GM18508 (cell line): ENCODE measurements around the gene RBM18.

ENCODE experiments used
- ATAC-seq: cut with Tn5 transposase; IDR thresholded peaks from one replicate; pipeline ENCODE4 v1.9.1; 2021; ENCODE audit warnings: moderate number of reproducible peaks; ENCODE audit not compliant: insufficient read depth, unreplicated experiment

Gene RBM18

DNA sequence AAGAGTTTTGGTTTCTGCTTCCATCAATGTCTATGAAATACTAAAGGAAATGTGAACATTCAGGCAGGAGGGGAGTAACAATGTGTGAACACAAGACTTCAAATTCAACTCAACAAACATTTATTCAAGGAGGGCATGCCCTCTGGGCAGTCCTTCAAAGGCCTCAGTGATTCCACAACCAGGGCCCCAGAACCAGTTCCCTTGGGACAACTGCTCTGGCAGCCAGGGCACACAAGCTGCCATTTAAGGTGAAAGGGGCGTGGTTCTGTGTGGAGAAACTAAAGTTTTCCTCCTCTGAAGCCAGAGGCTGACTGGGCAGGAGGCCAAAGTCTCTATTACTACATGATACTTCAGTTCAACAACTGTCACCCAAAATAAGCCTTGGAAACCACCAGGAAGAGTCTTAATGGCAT lies 3.2 kb downstream of the RBM18 start:
- ATAC-seq, result no peak

DNA sequence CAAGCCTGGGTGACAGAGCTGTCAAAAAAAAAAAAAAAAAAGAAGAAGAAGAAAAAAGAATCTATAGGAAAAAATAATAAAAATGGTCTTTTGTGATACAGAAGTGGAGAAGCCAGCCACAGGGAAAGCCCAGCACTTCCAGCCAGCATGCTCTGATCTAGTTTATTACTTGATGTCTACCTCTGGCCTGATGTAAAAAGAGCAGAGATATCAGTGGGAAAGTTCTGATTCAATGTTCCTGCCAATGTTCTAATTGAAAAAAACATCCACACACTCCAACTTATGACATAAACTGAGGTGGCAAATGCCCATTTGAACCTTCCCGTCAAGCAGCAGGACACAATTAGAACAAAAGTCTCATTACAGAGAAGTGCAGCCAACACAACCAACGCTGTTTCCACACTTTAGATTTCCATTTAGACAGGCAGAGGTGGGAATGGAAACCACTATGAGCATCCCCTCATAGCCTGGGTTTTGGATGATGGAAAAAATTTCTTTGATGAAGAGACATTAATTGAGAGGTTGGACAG lies 5.7 kb downstream of the RBM18 start:
- ATAC-seq, result no peak

DNA sequence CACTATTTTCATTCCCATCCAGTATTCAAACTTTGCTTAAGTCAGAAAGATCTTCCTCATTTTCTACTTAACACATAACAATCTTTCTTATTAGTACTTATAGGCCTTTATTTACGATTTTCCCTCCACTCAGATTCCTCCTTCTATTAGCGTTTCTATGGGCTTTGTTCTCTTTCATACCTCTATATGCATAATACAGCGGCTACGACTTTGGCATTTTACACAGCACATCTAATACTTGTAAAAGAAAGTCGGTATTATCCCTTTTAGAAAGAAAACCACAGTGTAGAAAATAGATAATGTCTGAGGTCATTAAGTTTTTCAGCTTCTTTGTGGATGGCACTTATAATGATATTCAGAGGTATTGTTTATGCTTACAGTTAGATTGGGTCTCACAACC lies 8.4 kb downstream of the RBM18 start:
- no peak for ATAC-seq

DNA sequence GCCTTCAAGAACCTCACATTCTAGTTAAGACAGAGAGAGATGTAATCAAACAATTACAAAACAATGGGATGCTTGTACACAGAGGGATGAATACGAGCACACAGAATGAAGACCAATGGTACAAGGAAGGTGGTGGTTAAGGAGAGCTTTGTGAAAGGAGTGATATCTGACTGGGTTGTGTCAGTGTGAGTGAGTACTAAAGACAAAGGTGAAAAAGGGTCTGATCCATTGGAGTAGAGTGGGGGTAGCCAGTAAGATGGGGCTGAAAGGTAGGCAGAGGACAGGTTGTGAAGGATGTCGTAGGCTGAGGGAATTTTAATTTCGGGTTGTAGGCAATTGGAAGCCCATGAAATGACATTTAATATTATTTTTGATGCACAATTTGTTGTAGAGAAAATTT lies 9.9 kb downstream of the RBM18 start:
- no peak for ATAC-seq

DNA sequence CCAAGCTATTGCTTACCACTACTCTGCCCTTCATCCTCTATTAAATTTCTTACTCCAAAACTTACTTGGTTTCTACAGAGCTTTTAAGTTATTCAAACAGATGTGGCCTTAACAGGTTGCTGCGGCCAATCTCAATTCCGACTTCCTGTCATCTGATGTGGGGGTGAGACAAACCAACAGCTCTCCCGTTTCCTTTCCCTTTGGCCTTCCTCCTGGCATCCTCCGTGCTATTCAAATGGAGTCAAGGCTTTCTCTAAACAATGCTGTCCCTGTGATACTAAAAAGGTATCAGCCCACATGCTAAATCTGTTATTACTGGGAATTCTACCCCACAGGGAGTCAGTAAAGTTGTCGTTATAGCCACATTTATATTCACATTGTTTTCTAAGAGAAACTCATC lies 11.8 kb downstream of the RBM18 start:
- ATAC-seq, result no peak

DNA sequence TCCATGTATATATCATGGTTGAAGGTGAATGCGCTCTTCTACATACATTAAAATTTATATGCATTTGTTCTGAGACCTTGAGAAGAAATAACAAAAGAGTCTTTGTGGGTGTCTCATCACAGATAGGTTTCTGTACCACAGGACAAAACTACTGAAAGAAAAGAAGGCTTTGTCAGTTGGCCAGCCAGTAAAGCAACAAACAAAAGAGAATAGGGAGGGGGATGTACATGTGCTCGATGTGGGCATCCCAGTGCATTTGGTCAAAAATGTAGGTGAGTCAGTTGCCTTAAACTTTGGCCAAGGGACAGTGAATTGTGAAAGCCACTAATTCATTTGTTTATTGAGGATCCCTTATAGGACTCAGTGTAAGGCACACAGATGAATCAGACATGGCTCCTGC lies 13.3 kb downstream of the RBM18 start:
- ATAC-seq, result no peak

DNA sequence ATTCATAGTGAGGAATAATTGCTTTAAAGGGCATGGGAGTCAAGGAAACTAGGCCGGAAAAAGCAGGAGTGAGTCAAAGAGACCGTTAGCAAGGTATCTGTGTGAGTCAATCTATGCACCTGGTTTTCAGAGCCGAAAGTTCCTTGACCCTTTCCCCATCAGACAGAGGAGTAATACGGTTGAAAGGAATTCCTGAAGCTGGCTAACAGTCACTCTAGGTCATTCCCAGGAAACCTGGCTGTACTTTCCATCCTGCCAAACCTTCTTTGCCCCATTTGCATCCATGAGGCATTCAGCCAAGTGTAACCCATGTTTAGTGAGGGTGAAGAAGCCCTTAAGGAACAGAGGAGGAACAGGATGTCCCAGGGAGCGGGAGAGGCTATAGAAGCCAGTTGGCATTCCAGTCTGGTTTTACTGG lies 16.2 kb downstream of the RBM18 start:
- no peak for ATAC-seq

DNA sequence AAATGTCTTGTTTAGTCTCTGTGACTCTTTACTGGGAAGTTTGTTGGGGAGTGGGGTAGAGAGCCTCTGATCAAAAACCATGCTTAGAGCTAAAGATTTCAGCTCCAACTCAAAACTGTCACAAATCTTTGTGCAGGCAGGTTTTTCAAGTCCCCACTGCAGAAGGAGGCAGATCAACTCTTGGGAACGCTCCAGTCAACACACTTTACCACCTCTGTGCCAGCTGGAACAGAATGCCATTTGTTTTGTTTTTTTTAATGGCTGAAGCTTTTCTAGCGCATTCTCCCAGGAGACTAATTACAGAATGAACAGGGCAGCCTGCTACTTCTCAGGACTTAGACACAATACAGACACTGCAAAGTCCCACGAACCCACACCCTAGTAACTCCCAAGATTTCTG lies 18.0 kb downstream of the RBM18 start:
- ATAC-seq, result no peak

DNA sequence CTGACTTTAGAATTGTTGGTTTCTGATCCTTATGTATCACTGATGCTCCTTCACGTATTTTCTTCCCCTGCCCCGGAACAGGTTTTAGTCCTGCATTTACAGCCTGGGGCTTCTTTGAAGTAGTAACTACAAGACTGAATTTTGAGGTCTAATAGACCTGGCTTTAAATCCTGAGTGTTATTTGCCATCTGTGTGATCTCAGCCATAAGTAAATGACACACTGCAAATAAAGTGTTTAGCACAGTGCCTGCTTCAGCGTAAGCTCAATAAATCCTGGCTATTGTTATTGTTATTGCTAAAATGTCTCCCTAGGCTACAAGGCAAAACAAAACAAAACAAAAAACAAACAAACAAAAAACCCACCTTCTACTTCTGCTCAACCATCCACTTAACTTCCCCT lies 20.3 kb downstream of the RBM18 start:
- no peak for ATAC-seq

DNA sequence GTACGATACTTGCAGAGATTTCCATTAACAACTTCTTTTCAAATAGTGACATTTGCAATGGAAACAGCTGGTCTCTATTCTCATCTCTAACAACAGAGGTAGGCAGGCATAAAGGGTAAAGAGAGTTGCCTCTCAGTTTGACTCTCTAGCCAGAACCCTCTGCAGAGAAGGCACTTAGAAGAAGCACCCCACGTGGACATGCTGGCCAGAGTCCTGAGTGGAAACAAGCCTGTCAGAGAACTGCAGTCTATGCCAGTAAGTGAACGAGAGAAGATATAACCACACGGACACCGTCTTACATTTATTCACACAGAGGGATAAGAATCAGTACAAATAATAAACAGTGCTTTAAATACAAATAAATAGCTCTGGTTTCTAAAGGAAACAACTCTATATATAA lies 24.9 kb downstream of the RBM18 start:
- ATAC-seq, result no peak

DNA sequence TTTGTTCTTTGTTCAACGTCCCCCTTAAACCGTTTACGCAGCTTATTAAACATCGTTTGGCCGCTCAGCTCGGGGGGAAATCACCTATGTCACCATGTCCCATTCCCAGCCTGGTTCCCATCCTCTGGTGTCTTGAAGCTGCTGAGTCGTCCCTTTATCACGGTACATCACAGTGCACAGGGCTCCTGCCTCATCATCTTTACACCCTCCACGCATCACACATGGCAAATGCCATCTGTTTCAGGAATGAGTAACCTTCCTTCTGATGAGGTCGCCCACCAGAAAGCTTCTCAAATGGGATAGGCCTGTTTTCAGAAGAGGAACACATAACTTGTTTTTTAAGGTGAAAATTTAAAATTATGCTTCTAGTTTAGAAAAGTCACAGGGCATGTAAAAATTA lies 28.0 kb downstream of the RBM18 start:
- ATAC-seq, result no peak

DNA sequence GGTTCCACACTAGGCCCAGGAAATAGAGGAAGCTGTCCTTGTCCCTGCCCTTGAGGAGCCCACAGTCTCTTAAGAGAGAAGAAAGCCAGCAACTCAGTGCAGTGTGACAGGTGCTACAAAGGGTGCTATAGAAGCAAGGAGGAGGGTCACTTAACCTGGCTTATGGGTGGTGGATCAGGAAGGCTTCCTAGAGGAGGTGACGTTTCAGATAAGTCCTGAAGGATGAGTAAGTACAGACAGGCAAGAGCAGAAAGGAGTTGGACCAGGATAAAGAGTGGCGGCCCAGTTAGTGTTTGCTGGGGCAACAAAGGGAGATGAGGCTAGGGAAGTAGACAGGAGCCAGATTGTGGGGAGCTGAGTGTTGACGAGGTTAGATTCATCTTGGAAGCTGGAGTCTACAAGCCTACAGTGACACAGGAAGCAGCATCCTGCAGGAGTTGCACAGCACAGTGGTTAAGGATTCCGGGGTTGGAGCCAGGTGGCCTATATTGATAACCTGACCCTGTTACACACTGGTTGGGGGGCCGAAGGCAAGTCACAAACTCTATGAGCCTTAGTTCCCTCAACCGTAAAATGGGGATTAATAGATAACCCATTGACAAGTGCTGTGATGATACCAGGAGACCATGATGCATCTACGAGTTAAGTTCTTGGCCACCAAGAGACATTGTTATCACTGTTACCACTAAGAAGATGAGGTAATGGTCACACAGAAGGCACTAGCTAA lies 30.5 kb downstream of the RBM18 start:
- no peak for ATAC-seq

DNA sequence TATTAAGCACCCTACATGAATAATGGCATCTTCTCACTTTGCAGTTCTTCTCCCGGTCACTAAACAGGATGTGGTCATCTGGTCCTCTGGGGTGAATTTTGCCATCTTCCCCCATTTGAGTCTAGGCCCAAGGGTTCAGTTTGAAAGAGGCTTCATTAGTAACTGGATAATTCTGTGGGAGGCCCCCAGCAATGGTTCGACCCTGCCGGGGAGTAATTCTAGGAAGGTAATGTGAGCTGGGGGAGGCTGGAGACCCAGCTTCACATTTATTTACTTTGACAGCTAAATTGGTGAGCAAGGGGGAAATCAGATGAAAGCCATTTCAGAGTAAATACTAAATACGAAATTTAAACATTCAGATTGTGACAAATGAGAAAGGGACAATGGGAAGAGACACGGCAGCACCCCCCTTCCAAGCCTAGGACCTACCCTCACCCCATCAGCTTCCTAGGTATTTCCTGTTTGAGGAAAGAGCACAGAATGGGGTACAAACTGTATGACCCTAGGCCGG lies 31.8 kb downstream of the RBM18 start:
- ATAC-seq, result no peak

DNA sequence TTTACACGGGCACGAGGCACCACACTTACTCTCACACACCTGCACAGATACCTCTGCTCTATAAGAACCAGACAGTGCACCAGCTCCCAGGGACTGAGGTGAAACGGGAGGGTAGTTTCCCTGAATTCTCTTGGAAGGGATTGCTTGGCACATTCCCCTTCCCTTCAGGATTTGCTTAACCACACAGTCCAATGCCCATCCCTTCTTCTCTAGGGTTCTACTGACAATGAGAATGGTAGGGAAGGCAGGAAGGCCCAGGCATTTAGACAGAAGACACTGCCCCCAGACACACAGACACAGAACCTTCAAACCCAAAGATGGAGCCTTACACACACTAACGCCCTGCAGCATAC lies 35.2 kb downstream of the RBM18 start:
- ATAC-seq, result no peak

DNA sequence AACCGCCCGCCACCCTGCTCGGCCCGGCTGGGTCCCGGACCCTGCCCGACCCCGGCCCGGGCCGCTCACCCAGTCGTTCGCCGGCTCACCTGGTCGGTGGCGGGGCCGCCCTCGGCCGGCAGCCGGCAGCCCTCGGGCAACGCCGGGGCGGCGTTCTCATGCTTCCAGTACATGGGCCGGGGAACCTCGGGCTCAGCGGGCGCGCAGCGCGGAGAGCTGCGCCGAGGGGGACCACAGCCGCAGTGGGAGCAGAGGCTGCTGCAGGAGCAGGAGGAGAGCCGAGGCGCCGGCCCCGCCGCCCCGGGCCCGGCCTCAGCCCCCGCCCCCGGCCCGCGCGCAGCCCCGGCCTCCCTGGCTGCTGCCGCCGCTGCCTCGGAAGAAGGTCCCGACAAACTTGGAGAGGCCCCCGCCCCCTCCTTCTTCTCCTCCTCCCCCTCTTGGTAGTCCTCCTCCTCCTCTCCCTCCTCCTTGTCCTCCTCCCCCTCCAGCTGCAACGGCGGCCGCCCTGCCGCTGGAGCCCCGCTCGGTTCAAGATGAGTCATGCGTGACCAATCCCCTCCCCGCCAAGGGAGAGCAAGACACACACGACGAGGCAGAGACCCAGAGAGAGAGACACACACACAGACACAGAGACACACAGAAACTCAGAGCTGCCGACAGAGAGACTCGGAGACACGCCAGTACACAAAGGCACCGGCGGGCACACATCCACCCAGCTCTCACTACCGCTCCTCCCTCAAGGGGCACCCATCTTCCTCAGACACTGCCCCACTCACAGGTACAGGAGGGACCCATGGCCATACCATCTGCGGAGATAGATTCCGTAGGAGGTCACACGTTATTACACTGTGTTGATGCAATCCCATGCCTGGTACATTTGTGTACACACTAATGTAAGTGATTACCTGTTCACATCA lies 35.8 kb downstream of the RBM18 start, which contains the start of gene LHX6:
Gene LHX6, minus strand, starts transcription at position 390 of the 917 bp plus-strand sequence. Its CDS starts 217 bp downstream, at position 173.
- no peak for ATAC-seq

DNA sequence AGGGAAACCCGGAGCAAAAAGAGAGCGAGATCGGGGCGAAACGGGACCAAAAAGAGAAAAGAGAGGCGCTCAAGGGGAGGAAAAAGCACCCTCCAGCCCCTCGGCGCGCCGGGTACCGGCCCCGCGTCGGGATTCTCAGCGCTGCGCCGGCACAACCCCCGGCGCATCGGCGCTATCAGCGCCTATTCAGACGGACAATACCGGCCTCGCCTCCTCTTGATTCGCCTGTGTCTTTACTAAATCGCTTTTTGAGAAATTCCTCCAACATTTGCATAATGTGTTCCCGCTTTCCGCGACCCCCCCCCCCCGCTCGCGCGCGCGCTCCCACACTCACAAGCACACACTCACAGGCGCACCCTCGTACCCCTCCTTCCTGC lies 36.5 kb downstream of the RBM18 start:
- no peak for ATAC-seq

DNA sequence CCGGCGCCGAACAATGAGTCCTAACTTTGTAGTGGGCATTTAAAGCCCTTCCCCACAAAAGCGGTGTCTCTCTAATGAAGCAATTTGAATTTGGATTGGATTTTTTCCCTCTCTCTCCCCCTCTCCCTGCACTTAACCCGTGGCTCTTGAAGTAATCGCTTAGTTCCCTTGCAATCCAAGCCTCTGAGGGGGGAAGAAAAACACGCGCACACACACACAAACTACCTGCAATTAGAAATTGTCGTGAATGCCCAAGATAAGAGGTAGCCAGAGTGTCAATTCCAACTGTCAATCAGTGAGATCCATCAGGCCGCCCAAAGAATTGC lies 37.1 kb downstream of the RBM18 start:
- no peak for ATAC-seq

DNA sequence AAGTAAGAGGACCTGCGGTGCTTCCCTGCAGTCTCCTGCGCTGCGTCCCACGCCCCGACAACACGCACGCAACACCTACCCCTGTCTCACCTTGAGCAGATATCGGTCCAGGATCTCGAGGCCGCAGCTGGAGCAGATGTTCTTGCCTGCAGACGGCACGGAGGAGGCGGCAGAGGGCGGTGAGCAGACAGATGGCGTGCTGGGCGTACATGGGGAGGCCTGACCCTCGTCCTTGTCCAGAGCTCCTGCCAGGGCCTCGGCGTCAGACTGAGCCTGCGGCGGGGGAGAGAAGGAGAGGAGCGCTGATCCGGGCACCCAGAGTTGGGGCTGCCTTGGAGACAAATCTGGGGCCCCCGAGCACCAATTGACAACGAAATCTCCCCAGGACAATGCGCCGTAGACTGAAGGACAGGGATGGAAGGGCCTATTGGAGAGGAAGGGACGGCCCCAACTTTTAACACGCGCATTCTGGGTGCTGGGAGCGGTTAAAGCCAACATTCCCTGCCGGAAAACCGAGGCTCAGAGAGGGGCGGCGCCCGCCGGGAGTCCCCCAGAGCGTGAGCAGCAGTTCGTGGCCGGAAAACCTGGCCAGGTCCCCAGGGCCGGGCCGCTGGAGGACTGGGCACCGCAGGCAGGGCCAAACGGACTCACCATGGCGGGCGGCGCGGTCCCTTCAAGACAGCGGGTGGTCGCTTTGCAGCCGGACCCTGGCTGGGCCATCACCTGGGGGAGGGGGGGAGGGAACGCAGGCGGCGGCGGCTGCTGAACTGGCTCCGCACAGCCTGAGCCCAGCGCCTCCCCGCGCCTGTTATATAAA lies 37.7 kb downstream of the RBM18 start:
- ATAC-seq, result no peak

DNA sequence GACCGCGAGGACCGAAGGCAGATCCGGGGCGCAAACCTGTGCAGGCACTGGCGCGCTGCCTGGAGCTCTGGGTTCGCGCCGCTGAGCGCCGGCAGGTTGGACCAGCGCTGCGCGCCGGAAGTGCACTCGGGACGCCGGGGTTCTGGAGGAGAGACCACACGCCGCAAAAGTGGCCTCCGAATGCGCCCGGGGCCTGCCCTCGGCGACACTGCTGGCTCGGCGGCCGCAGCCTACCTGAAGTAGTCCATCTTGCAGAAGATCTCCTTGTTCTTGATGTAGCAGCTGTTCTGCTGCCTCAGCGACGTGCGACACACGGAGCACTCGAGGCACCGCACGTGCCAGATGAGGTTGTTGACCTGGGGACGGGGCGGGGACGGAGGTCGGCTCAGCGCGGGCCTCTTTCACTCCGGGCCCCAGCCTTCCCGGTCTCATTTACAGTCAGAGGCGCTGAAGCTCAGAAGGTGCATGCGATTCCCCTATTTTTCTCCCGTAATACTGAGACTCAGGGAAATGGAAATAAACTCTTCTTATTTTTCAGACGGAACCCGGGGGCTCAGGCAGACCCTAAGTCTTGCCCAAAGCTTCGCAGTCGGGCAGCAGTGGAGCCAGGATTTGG lies 38.4 kb downstream of the RBM18 start:
- ATAC-seq, result no peak
